AG04449 (cell line): ENCODE measurements around the gene TLCD3B.

Source experiments
- CTCF ChIA-PET: fragments of 350-600 bp; formaldehyde crosslinking; extraction: SDS; loops from one replicate; lab custom pipeline; 2021; ENCODE audit warnings: antibody characterized with exemption; lab: Yijun Ruan, JAX
- POLR2A ChIA-PET: fragments of 400-600, 350-600 bp; formaldehyde crosslinking; extraction: SDS; loops from one replicate; lab custom pipeline; 2020; ENCODE audit warnings: antibody characterized with exemption, inconsistent platforms; lab: Yijun Ruan, JAX
- DNase-seq: peaks from one replicate; pipeline ENCODE4 v3.0.0-alpha.2; 2010; ENCODE audit warnings: low read depth, low spot score
- H3K4me3 ChIP-seq: 2 replicates; pipeline ENCODE4 v1.5.1; 2011; ENCODE audit warnings: low read depth, mild to moderate bottlenecking, control low read depth, low read length
- CTCF ChIP-seq: IDR thresholded peaks from one replicate; pipeline ENCODE4 v1.5.1; 2011; ENCODE audit warnings: mild to moderate bottlenecking, moderate library complexity, low read length, control low read depth, inconsistent platforms; ENCODE audit not compliant: insufficient read depth; ENCODE audit errors: missing control alignments

TLCD3B gene

GRCh38 chr16:30063893-30064728 lies 33.0 kb upstream of the TLCD3B start:
- peak overlapping the region; percentile 69 for H3K4me3 ChIP-seq
- ChIA-PET POLR2A (interaction anchor here (1.2 to 3.0 kb wide), 2 partner anchors 11 to 27 kb away, joined by 3 to 36 read pairs; partner anchors contain the start of gene TBX6), CTCF (interaction anchor here (1.5 to 2.5 kb wide), 2 partner anchors 9 to 10 kb away, joined by 9 to 17 read pairs; a partner anchor contains a TSS)
- TF ChIP-seq CTCF: peak; percentile 23
- DNase-seq: no peak

- ChIA-PET POLR2A (interaction anchor here (1.2 kb wide), 1 partner anchor 28 kb away, joined by 3 read pairs; the partner anchor contains the start of gene TBX6), CTCF (interaction anchor here (1.5 kb wide), 1 partner anchor 8 kb away, joined by 9 read pairs; no protein-coding TSS in a partner anchor)
- H3K4me3 ChIP-seq: peak overlapping the region; percentile 69
- no peak for DNase-seq
- no peak for TF ChIP-seq CTCF
Observed at GRCh38 chr16:30063278-30063892, 32.3 kb upstream of the TLCD3B start.

DNA sequence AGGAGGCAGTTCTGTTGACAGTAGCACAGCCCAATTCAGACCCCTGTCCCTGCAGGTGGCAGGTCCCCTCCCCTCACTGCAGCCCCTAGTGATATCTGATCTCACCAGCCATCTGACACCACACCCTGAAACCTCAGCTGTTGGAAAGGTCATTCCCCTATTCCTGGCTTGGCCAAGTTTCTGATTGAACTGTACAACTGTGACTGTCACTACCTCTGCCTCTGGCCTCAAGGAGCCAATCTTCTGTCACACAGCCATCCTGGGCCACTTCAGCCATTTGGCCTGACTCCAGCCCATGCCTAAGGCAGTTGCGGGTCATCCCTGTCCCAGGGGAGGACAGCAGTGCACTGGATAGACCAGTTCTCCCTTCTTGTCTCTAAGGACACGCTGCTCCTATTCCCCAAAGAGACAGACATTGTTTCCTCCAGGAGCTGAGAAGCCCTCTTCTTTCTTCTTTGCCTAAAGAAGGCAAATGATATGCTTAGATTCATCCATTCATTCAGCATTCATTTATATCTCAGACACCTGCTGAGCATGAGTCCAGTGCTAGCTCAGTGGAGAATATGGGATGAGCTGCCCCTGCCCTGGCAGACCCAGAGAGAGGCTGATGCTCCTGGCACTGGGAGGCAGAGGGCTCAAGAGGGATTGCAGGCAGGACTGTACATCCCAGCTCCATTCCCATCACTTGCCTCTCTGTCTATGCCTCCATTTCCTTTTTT lies 29.9 kb upstream of the TLCD3B start:
- no peak for TF ChIP-seq CTCF
- CTCF ChIA-PET: no interaction called here
- no peak overlapping the region for H3K4me3 ChIP-seq
- POLR2A ChIA-PET: interaction anchor here (0.6 kb wide), 2 partner anchors 8 to 606 kb away, joined by 3 read pairs; a partner anchor contains a TSS
- no peak for DNase-seq

DNA sequence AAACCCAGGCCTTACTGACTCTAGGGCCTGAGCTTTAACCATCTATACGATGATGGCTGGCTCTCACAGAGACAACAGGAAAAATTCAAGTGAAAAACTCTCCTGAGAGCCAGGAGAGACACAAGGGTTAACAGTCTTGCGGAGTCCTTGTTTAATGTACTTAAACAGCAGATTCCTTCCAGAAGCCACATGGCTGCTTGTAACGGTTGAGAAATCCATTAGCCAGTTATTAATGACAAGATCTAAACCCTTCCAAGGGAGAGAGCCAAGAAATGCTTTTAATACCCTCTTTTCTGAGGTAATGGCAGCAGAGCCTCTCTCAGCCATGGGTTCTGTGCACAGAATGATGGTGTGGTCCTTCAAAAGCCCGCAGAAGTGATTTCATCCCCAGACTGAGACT lies 29.3 kb upstream of the TLCD3B start:
- no peak overlapping the region for H3K4me3 ChIP-seq
- ChIA-PET POLR2A (no interaction called here), CTCF (no interaction called here)
- DNase-seq: no peak
- TF ChIP-seq CTCF: no peak

- CTCF ChIA-PET: interaction anchor here (0.5 to 4.3 kb wide), 15 partner anchors 9 to 355 kb away, joined by 3 to 17 read pairs (median 4); partner anchors contain the start of genes ALDOA, GDPD3, KIF22 and TBX6
- POLR2A ChIA-PET: interaction anchor here (2.1 kb wide), 1 partner anchor 10 kb away, joined by 11 read pairs; the partner anchor contains the start of gene ALDOA
- no peak for DNase-seq
- H3K4me3 ChIP-seq: no peak overlapping the region; the same call in 1 of the 2 replicates
- TF ChIP-seq CTCF: peak; percentile 72
Observed at GRCh38 chr16:30054959-30055553, 24.0 kb upstream of the TLCD3B start.
